Stimulated activated CD8-positive, alpha-beta memory T cell treated with anti-CD3 and anti-CD28 coated beads, Interleukin-15, amount 100 ng/mL, for 48 hours (primary cell): Measurements from ENCODE around the gene PIGU.
"Not testable (repeated sequence)": the region's sequence is repeated elsewhere in the genome, so short reads cannot be mapped to it uniquely, and the experiment has no call there.

Experiments used
- DNase-seq, 2 donors: peaks; one replicate each; pipeline ENCODE4 v3.0.0-alpha.2; 2020; ENCODE audit warnings: low read depth in 2 of 2

The PIGU gene

DNA sequence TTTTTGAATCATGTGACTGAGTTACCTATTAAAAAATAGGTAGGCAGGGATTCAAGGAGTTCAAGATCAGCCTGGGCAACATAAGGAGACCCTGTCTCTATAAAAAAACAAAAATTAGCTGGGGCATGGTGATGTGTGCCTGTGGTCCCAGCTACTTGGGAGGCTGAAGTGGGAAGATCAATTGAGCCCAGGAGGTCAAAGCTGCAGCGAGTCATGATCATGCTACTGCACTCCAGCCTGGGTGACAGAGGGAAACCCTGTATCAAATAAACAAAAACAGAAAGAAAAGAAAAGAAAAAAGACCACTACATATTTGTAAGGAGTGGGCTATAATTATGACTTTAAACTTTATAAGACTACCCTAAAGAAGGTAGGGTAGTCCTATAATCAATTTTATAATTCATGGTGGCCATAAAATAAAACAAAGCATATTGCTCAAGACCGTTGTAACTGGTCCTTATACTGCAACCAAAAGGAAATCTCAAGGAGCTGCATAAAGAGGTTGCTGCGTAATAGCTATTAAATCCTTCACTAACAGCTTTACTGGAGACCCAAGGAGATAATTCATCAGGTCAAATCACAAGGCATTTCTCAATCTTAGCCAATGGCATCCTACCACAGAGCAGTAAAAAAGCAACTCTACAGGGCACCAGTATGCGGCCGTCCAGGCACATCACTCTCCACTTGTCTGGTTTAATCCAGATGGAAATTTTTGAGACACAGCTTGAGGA lies 13.5 kb downstream of the PIGU start:
- DNase-seq, result no peak

DNA sequence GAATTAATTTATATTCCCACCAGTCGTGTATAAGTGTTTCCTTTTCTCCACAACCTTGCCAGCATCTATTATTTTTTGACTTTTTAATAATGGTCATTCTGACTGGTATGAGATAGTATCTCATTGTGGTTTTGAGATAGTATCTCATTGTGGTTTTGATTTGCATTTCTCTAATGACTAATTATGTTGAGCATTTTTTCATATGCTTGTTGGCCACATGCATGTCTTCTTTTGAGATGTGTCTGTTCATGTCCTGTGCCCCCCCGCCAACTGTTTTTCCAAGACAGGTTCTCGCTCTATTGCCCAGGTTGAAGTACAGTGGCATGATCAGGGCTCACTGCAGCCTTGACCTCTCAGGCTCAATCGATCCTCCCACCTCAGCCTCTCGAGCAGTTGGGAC lies 15.1 kb downstream of the PIGU start:
- DNase-seq, result not testable (repeated sequence)

GRCh38 chr20:34658654-34659053 lies 18.2 kb downstream of the PIGU start:
- not testable (repeated sequence) for DNase-seq

- no peak for DNase-seq
These were observed 22.6 kb downstream of the PIGU start for GRCh38 chr20:34654207-34654744.

GRCh38 chr20:34651200-34651599 lies 25.7 kb downstream of the PIGU start:
- no peak for DNase-seq

GRCh38 chr20:34647737-34648136 lies 29.2 kb downstream of the PIGU start:
- DNase-seq, result no peak

- no peak for DNase-seq
These were observed 31.9 kb downstream of the PIGU start for GRCh38 chr20:34644951-34645350.

GRCh38 chr20:34644345-34644744 lies 32.5 kb downstream of the PIGU start:
- DNase-seq, result no peak

DNA sequence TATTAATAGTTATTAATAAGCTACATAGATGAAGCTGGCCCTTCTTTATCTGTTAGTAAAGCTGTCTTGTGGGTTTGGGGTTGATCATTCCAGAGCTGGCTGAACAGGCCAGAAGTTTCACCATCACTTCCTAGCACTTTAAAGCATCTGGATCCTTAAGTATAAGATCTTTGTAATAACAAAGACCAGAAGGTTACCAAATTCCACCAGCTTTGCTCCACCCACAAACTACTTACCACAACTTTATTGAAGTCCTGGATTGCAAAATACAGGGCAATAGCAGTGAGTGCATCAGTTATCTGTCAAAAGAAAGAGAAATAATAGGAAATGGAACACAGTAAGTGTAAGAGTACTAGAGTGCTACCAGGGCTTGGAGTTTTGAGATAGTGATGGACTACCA lies 33.0 kb downstream of the PIGU start:
- DNase-seq, result no peak

DNA sequence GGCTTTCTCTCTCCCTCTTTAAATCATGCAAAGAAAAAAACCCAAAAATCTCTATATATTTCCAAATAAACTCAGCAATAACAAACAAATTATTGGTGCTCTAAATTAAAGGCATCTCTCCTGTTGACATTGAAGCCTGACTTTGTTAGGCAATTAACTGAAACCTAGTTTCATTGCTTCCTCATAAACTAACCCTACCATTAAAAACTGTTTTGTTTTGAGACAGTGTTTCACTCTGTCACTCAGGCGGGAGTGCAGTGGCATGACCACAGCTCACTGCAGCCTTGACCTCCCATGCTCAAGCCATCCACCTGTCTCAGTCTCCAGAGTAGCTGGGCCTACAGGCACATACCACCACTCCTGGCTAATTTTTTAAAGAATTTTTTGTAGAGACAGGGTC lies 34.9 kb downstream of the PIGU start:
- no peak for DNase-seq

- no peak for DNase-seq
These were observed 37.1 kb downstream of the PIGU start for GRCh38 chr20:34639755-34640222.

GRCh38 chr20:34638532-34638931 lies 38.4 kb downstream of the PIGU start:
- no peak for DNase-seq

GRCh38 chr20:34638039-34638292 lies 38.9 kb downstream of the PIGU start:
- no peak for DNase-seq

- no peak for DNase-seq
These were observed 39.5 kb downstream of the PIGU start for GRCh38 chr20:34637245-34638038.

- DNase-seq, result no peak
These were observed 40.2 kb downstream of the PIGU start for GRCh38 chr20:34636648-34637047.

DNA sequence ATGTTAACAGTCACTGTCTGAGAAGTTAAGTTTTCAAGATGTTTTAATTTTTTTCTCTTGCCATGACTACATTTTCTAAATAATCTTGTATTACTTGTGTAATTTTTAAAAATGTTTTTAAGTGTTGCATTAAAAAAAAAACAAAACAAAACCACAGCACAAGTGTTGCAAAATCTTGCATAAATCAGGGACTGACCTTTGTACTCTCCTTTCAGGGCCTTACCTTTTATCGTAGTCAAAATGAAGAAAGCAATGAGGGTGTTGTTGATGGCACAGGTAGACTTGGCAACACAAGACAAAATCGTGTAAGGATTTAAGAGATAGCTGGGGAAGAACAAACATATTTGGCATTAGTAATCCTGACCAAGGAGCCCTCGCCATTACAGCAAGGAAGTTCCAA lies 42.5 kb downstream of the PIGU start:
- no peak for DNase-seq

GRCh38 chr20:34632870-34633452 lies 43.9 kb downstream of the PIGU start:
- no peak for DNase-seq

DNA sequence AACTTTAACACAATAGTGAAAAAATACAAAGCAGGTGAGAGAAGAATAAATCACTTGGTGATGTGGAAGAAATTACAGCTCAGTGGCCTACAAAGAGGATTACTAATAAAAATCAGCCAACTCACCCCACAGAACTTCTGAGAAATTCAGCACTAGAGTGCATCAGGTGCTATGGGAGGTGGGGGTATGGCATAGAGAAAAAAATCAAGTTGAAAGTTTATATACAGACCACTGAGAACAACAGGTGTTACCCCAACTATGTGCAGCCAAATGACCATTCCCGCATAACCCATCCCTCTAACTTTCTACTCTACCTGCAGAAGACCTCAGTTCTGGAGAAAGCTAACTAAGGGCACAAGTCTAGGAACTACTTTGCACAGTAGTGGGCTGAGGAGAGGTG lies 47.0 kb downstream of the PIGU start:
- no peak for DNase-seq

DNA sequence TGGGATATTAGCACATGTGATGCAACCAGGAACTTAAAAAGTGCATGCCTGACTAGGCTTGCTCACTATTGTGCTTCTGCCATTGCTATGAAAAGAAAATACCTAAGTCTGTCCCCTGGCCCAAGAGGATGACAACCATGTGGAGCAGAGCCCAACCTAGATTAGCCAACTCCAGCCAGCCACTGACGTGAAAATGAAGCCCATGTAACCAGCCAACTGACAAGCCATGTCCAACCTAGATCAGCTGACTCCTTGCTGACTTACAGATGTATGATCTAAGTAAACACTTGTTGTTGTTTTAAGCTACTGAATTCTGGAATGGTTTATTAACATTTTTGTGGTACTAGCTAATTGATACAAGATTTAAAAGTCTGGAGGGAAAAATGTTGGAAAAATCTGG lies 47.5 kb downstream of the PIGU start:
- no peak for DNase-seq

GRCh38 chr20:34628026-34628425 lies 48.9 kb downstream of the PIGU start:
- DNase-seq, result no peak

DNA sequence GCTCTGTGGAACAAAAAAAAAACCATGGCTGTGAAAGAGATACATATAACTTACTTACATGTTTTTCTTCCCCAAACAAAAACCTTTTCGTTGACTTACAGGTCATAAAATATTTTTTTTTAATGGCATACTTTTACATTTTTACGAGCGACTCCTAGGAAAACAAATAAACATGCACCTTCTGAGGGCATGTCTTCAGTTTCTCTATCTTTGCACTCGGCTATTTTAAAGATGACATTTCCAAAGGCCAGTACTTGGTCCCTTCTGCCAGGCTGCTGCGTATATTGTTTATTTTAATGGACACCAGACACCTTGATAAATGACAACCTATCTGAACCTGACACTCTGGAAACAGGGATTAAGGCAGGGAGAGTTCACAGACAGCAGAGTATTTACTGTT lies 49.4 kb downstream of the PIGU start:
- DNase-seq, result no peak

- DNase-seq, result no peak
These were observed 49.9 kb downstream of the PIGU start for GRCh38 chr20:34626992-34627391.

GRCh38 chr20:34624629-34625028 lies 52.3 kb downstream of the PIGU start:
- no peak for DNase-seq
